Uterus (tissue), 4 donors: ENCODE measurements around the gene PCTP. TPM values are rescaled to one million over a fixed set of nuclear protein-coding genes. Genes with fewer than 3 reads are reported as not detected.

Experiments used
- DNase-seq, 2 donors: peaks; one replicate each; pipeline ENCODE4 v3.0.0-alpha.2; 2019 to 2020
- H3K27ac ChIP-seq, 2 donors: fragments of 200-600 bp; sonication (generic); 1 replicate in 1 of 2; 2 replicates in 1 of 2; pipeline ENCODE4 v1.5.1; 2016 to 2018
- H3K27me3 ChIP-seq, 2 donors: fragments of 200-600 bp; sonication (generic); one replicate each; pipeline ENCODE4 v1.5.1; 2018 to 2019; ENCODE audit warnings: control low read depth in 1 of 2
- H3K36me3 ChIP-seq, 2 donors: fragments of 200-600 bp; sonication (generic); one replicate each; pipeline ENCODE4 v1.5.1; 2019; ENCODE audit warnings: control low read depth in 1 of 2
- H3K4me1 ChIP-seq, 2 donors: fragments of 200-600 bp; sonication (generic); one replicate each; pipeline ENCODE4 v1.5.1; 2018 to 2019; ENCODE audit warnings: control low read depth in 1 of 2
- H3K4me3 ChIP-seq, 2 donors: fragments of 200-600 bp; sonication (generic); 1 replicate in 1 of 2; 2 replicates in 1 of 2; pipeline ENCODE4 v1.5.1; 2018 to 2019; ENCODE audit warnings: mild to moderate bottlenecking in 1 of 2
- H3K9me3 ChIP-seq, 2 donors: fragments of 200-600 bp; sonication (generic); one replicate each; pipeline ENCODE4 v1.5.1; 2019; ENCODE audit warnings: control low read depth in 1 of 2
- POLR2A ChIP-seq, 2 donors: fragments of 450-650 bp; IDR thresholded peaks; one replicate each; pipeline ENCODE4 v1.6.1; 2016; ENCODE audit warnings: antibody characterized with exemption in 2 of 2, mild to moderate bottlenecking in 1 of 2, moderate library complexity in 1 of 2
- intact Hi-C: fragments of 100-400 bp; cut with DNase I; formaldehyde crosslinking; loops from one replicate; pipeline ENCODE4 v1.15.1; 2023; ENCODE audit warnings: low total_unique reads
- total RNA-seq, 4 donors: library from RNA; depleted of rRNA in 3 of 4; stranded (reverse); fragments of >200 nt in 3 of 4; gene quantifications; one replicate each; pipeline versions ENCODE4 v1.1.0 to v1.2.4, GENCODE V29; 2014 to 2023
- TF ChIP-seq, protein P1 (sequence below), 4 experiments: fragments of 200-600 bp in 2 of 4; fragments of 450-650 bp in 2 of 4; sonication (generic) in 2 of 4; IDR thresholded peaks; one replicate each; pipeline ENCODE4 v1.5.1; 2016 to 2019; ENCODE audit warnings: antibody characterized with exemption in 4 of 4, mild to moderate bottlenecking in 2 of 4, moderate library complexity in 1 of 4
- donor health status: DM: yes; HTN: yes; CAD: no.

Gene PCTP
- total RNA-seq, 4 donors from 2014 or later: 1.8 to 18.8 (median 10.9) TPM

DNA sequence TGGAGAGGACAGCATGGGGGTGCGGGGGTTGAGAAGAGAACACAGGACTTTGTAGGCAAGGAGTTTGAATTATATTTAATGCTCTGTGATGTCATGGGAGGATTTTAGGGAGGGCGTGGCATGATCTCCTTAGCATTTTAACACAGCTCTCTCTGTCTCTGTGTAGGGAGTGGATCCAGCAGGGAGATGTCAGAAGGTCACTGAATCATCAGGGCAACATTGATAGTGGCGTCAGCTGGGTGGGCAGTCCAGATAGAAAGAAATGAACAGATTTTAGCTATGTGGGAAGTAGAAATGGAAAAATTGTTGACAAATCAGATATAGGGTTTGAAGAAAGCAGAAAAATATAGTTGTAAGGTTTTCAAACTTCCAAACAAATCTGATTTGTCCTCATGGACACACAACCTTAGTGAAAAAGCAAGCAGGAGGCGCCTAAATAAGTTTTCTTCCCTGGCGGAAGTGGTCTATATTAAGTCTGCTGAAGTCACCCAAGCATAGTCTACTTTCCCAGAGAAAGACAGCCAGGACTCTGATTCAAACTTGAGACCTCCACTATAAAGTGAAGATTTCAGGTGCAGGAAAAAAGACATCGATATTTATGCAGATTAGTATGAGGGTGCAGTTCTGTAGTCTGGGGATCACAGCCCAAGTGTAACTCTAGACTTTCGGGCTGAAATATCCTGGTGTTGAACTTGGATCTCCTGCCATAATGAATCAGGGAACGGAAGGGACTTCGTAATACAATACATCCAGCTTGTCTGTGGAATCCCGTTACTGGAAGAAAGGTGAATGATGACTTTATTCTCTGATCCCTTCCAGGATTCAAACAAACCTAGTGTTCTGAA lies 10.1 kb upstream of the PCTP start:
- Histone ChIP-seq H3K4me3 (no peak overlapping the region), H3K27me3 (no peaks in the 10 kb centered on the region), H3K9me3 (no peaks in the 10 kb centered on the region), H3K36me3 (no peaks in the 10 kb centered on the region), H3K27ac (no peak overlapping the region), H3K4me1 (no peaks in the 10 kb centered on the region)
- TF ChIP-seq POLR2A (IDR thresholded peaks at IDR 0.05): no peak
- TF ChIP-seq, protein P1, sequence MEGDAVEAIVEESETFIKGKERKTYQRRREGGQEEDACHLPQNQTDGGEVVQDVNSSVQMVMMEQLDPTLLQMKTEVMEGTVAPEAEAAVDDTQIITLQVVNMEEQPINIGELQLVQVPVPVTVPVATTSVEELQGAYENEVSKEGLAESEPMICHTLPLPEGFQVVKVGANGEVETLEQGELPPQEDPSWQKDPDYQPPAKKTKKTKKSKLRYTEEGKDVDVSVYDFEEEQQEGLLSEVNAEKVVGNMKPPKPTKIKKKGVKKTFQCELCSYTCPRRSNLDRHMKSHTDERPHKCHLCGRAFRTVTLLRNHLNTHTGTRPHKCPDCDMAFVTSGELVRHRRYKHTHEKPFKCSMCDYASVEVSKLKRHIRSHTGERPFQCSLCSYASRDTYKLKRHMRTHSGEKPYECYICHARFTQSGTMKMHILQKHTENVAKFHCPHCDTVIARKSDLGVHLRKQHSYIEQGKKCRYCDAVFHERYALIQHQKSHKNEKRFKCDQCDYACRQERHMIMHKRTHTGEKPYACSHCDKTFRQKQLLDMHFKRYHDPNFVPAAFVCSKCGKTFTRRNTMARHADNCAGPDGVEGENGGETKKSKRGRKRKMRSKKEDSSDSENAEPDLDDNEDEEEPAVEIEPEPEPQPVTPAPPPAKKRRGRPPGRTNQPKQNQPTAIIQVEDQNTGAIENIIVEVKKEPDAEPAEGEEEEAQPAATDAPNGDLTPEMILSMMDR (IDR thresholded peaks at IDR 0.05): no peak
- no peak for DNase-seq
- intact Hi-C loops: no loop called here

DNA sequence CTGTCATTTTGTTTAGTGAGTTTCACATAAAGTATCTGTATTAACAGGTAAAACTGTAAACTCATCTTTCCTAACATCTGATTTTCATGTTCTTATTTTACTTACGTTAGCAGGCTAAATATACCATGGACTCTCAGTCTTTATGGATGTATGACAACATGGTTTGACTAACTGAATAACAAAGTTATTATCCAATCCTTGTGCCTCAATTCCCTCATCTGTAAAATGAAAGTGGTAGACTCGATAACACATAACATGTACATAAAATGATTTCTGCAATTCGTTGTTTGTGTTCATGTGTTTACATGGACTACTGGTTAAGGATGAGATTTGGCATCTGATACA lies 9.5 kb upstream of the PCTP start:
- Histone ChIP-seq H3K36me3 (no peaks in the 10 kb centered on the region), H3K4me3 (no peak overlapping the region), H3K27ac (no peak overlapping the region), H3K4me1 (no peaks in the 10 kb centered on the region), H3K9me3 (no peaks in the 10 kb centered on the region), H3K27me3 (no peaks in the 10 kb centered on the region)
- intact Hi-C loops: no loop called here
- TF ChIP-seq, protein P1 (IDR thresholded peaks at IDR 0.05): no peak
- TF ChIP-seq POLR2A (IDR thresholded peaks at IDR 0.05): no peak
- no peak for DNase-seq

DNA sequence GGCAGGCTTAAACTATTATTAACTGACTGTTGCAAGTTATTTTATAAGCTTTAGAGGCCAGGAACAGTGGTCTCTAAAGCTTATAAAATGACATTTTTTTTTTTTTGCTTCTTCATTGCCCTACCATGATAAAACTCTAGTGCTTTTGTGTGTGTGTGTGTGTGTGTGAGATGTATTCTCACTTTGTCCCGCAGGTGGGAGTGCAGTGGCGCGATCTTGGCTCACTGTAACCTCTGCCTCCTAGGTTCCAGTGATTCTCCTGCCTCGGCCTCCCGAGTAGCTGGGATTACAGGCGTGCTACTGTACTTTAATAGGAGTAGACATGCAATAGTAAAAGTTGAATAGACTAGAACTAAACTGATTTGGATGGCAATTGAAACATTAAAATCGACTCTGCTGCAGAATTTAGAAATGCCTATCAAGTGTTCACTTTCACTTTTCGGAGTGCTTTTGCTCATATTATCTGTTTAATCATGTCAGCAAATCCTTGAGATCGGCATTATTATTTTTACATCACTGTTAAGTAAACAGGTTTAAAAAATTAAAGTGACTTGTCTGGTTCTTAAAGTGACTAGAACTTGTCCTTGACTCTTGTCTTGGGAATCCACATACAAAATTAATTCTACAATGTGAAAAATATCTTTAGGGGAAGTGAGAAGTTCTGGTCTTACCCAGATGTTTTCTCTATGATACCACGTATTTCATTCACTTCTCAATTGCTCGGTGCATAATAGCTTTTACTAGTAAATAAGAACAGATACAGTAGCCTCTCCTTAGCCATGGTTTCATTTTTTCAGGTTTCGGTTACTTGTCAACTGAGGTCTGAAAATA lies 8.4 kb upstream of the PCTP start:
- no peaks in the 10 kb centered on the region for H3K9me3 ChIP-seq
- H3K4me3 ChIP-seq: no peak overlapping the region
- TF ChIP-seq, protein P1 (IDR thresholded peaks at IDR 0.05): no peak
- no peak for TF ChIP-seq POLR2A (IDR thresholded peaks at IDR 0.05)
- intact Hi-C loops: no loop called here
- no peak for DNase-seq
- no peak overlapping the region for H3K27ac ChIP-seq
- no peaks in the 10 kb centered on the region for H3K27me3 ChIP-seq
- H3K4me1 ChIP-seq: no peaks in the 10 kb centered on the region
- H3K36me3 ChIP-seq: no peaks in the 10 kb centered on the region

DNA sequence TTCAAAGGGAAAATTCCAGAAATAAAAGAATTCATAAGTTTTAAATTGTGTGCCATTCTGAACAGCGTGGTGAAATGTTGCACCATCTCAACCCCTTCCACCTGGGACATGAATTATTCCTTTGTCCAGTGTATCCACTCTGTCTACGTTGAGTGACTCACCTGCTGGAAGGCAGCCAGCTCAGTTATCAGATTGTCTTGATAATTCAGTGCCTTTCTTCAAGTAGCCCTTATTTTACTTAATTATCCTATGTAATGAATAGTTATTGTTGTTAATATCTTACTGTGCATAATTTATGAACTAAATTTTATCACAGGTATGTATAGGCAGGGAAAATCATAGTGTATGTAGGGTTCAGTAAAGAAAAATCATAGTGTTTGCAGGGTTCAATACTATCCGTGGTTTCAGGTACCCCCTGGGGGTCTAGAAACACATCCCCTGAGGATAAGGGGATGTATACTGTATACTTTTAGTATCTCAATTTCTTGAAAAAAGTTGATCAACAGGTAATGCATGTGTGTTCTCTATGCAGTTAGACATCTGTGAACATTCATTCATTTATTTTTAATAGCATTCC lies 7.7 kb upstream of the PCTP start:
- intact Hi-C loops: no loop called here
- Histone ChIP-seq H3K9me3 (no peaks in the 10 kb centered on the region), H3K4me3 (no peak overlapping the region), H3K27me3 (no peaks in the 10 kb centered on the region), H3K4me1 (no peaks in the 10 kb centered on the region), H3K27ac (no peak overlapping the region), H3K36me3 (no peaks in the 10 kb centered on the region)
- DNase-seq: no peak
- TF ChIP-seq POLR2A (IDR thresholded peaks at IDR 0.05): no peak
- TF ChIP-seq, protein P1 (IDR thresholded peaks at IDR 0.05): no peak

DNA sequence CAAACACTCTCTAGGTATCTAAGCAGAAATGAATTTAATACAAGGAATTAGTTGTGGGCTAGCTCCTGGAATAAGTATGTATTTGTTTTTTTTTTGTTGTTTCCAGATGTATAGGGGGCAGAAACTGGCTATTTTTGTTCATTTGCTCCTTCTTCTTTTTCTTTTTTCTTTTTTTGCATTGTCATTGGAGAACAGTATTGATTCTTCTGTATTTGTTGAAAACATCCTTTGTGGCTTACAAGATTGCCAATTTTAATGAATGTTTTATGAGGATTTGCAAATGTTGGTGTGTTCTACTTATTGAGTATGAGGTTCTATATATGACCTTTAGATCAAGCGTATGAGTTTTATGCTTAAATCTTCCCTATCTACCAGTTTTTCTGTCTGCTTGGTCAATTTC lies 5.6 kb upstream of the PCTP start:
- no peaks in the 10 kb centered on the region for H3K9me3 ChIP-seq
- no peaks in the 10 kb centered on the region for H3K27me3 ChIP-seq
- no peak overlapping the region for H3K27ac ChIP-seq
- TF ChIP-seq POLR2A (IDR thresholded peaks at IDR 0.05): no peak
- TF ChIP-seq, protein P1 (IDR thresholded peaks at IDR 0.05): no peak
- H3K36me3 ChIP-seq: no peaks in the 10 kb centered on the region
- DNase-seq: no peak
- no peak overlapping the region for H3K4me3 ChIP-seq
- intact Hi-C loops: no loop called here
- H3K4me1 ChIP-seq: no peaks in the 10 kb centered on the region
